ENCODE measurements around the gene CYB5R3. TPM values are rescaled to one million over a fixed set of nuclear protein-coding genes. Genes with fewer than 3 reads are reported as not detected.
A peak's percentile ranks its signal among the peaks of the same experiment; 100 is the strongest.

CYB5R3 gene
- total RNA-seq, 1 donor from 2014 or later: 181 TPM

DNA sequence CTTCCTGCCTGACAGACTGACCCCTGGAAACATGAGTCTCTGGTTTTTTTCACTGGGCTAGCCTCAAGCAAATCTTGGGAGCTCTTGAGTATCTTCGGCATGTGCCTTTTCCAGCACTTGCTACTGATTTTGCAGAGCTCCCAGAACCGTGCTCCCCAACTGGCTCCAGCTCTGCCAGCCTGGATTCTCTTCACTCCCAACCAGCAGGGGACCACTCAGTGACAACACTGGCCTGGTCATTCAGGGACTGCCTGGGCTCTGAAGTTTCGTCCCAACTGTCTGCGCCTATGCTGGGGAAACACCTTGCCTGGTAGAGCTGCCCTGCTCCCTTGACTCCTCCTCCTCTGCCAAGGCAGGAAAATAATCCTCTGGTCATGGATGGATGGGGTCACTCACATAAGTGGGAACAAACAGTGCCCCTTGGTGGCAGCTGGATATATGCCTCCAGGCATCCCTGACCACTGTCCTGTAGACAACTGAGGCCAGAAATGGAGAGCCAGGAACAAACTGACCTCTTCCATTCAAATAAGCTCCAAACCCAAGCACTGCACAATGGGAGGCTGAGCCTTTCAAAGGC is 64.7 kb downstream of the CYB5R3 start:
- H3K9ac ChIP-seq (ENCODE audit: low read length): no peak overlapping the region
- H3K4me1 ChIP-seq (ENCODE audit: insufficient read depth, low read length): peaks cover 5% of the 10 kb centered on the region
- peaks cover 11% of the 10 kb centered on the region for H4K20me1 ChIP-seq (ENCODE audit: insufficient read depth, low read length)
- H3K36me3 ChIP-seq (ENCODE audit: insufficient read depth, low read length): peaks cover 32% of the 10 kb centered on the region
- no peaks in the 10 kb centered on the region for H3K27me3 Mint-ChIP-seq (ENCODE audit: low read depth, unreplicated experiment)
- H3K4me3 Mint-ChIP-seq (ENCODE audit: unreplicated experiment): no peak overlapping the region
- H3K9me3 Mint-ChIP-seq (ENCODE audit: unreplicated experiment): no peaks in the 10 kb centered on the region
- H3K79me2 ChIP-seq (ENCODE audit: insufficient read depth, low read length): peaks cover 21% of the 10 kb centered on the region
- H3K4me1 Mint-ChIP-seq (ENCODE audit: low read depth, unreplicated experiment): no peaks in the 10 kb centered on the region
- DNase-seq (ENCODE audit: low read depth) (no peak), FAIRE-seq (no peak)
- no peaks in the 10 kb centered on the region for H3K9me3 ChIP-seq (ENCODE audit: insufficient read depth, low read depth, low read length)
- H3K27me3 ChIP-seq (ENCODE audit: insufficient read depth, low read length): no peaks in the 10 kb centered on the region
- no peak overlapping the region for H3K4me2 ChIP-seq (ENCODE audit: low read length)
- no peak overlapping the region for H3K27ac Mint-ChIP-seq (ENCODE audit: unreplicated experiment)
- H2AFZ ChIP-seq (ENCODE audit: low read depth, low read length): no peak overlapping the region
- TF ChIP-seq, protein P1, sequence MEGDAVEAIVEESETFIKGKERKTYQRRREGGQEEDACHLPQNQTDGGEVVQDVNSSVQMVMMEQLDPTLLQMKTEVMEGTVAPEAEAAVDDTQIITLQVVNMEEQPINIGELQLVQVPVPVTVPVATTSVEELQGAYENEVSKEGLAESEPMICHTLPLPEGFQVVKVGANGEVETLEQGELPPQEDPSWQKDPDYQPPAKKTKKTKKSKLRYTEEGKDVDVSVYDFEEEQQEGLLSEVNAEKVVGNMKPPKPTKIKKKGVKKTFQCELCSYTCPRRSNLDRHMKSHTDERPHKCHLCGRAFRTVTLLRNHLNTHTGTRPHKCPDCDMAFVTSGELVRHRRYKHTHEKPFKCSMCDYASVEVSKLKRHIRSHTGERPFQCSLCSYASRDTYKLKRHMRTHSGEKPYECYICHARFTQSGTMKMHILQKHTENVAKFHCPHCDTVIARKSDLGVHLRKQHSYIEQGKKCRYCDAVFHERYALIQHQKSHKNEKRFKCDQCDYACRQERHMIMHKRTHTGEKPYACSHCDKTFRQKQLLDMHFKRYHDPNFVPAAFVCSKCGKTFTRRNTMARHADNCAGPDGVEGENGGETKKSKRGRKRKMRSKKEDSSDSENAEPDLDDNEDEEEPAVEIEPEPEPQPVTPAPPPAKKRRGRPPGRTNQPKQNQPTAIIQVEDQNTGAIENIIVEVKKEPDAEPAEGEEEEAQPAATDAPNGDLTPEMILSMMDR (IDR thresholded peaks at IDR 0.05; ENCODE audit: insufficient read depth, low read depth, low read length): no peak
- TF ChIP-seq EZH2 (IDR thresholded peaks at IDR 0.05; ENCODE audit: insufficient read depth, low read length): no peak
- peaks cover 8% of the 10 kb centered on the region for H3K36me3 Mint-ChIP-seq (ENCODE audit: low read depth, unreplicated experiment)
- no peak overlapping the region for H3K27ac ChIP-seq (ENCODE audit: low read depth, low read length)
- H3K4me3 ChIP-seq (ENCODE audit: insufficient read depth, low read depth, low read length): no peak overlapping the region

DNA sequence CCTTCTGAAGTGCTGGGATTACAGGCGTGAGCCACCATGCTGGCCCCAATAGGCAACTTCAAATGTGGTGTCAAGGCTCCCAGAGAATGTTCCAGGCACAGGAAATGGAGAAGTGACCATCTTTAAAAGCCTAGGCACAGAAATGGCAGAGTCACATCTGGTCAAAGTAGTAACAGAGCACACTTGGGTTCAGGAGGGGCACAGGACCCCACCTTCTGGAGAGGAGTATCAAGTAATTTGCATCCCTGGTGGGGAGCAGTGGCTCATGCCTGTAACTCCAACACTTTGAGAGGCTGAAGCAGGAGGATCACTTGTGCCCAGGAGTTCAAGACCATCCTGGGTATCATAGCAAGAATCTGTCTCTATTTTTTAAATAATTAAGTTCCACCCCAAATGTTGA is 66.2 kb downstream of the CYB5R3 start:
- DNase-seq (ENCODE audit: low read depth): no peak
- Mint-ChIP-seq H3K9me3 (ENCODE audit: unreplicated experiment) (no peaks in the 10 kb centered on the region), H3K4me3 (ENCODE audit: unreplicated experiment) (no peak overlapping the region), H3K4me1 (ENCODE audit: low read depth, unreplicated experiment) (no peaks in the 10 kb centered on the region), H3K27ac (ENCODE audit: unreplicated experiment) (peak overlapping the region; percentile 34), H3K36me3 (ENCODE audit: low read depth, unreplicated experiment) (peaks cover 8% of the 10 kb centered on the region), H3K27me3 (ENCODE audit: low read depth, unreplicated experiment) (no peaks in the 10 kb centered on the region)
- peaks cover 5% of the 10 kb centered on the region for H3K4me1 ChIP-seq (ENCODE audit: insufficient read depth, low read length)
- H3K27ac ChIP-seq (ENCODE audit: low read depth, low read length): no peak overlapping the region
- H3K4me2 ChIP-seq (ENCODE audit: low read length): no peak overlapping the region
- peaks cover 22% of the 10 kb centered on the region for H3K79me2 ChIP-seq (ENCODE audit: insufficient read depth, low read length)
- no peak for TF ChIP-seq EZH2 (IDR thresholded peaks at IDR 0.05; ENCODE audit: insufficient read depth, low read length)
- TF ChIP-seq, protein P1 (IDR thresholded peaks at IDR 0.05; ENCODE audit: insufficient read depth, low read depth, low read length): no peak
- FAIRE-seq: no peak
- H3K4me3 ChIP-seq (ENCODE audit: insufficient read depth, low read depth, low read length): no peak overlapping the region
- no peaks in the 10 kb centered on the region for H3K9me3 ChIP-seq (ENCODE audit: insufficient read depth, low read depth, low read length)
- peaks cover 17% of the 10 kb centered on the region for H4K20me1 ChIP-seq (ENCODE audit: insufficient read depth, low read length)
- H3K9ac ChIP-seq (ENCODE audit: low read length): no peak overlapping the region
- H3K36me3 ChIP-seq (ENCODE audit: insufficient read depth, low read length): peaks cover 32% of the 10 kb centered on the region
- no peaks in the 10 kb centered on the region for H3K27me3 ChIP-seq (ENCODE audit: insufficient read depth, low read length)
- H2AFZ ChIP-seq (ENCODE audit: low read depth, low read length): no peak overlapping the region

Data from astrocyte (in vitro differentiated cells and primary cell).